ENCODE results near the gene CRAT.

Gene CRAT

DNA sequence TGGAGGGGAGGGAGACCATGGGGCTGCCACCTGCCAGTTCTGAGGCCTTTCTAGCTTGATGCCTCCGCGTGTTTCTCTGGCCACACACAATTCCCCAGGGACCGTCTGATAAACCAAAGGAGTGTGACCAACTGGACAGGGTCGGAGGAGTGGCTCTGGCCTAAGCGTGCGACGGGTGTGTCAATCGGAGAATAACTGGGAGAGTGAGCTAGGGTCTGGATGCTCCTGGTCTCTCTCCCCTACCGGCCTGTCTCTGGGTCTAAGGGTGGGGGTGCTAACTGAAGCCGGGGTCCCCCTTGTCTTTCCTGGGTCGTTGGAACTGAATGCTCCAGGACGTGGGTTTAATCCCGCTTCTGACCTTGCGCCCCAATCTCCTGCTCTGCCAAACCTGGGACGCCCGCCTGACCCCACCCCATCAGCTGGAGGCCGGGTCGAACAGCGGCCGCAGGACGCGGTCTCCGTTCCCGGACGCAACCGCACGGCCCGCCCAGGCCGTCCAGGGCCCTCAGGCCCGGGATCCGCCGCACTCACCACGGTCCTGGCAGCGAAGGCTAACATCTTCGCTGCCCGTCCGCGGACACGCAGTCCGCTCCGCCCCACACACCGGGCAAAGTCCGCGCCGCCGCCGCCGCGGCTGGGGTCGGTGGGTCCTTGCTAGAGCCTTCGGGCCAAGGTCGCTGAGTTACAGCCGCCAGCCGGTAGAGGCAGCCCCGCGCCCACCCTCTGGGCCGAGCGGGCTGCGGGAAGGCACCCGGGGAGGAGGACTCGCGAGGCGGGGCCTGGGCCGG lies 447 bp downstream of the CRAT start:
- peak; percentile 71 for DNase-seq (ENCODE audit: low spot score)

GRCh38 chr9:129109537-129109903 lies 1.1 kb downstream of the CRAT start:
- DNase-seq (ENCODE audit: low spot score) = peak; percentile 79

DNA sequence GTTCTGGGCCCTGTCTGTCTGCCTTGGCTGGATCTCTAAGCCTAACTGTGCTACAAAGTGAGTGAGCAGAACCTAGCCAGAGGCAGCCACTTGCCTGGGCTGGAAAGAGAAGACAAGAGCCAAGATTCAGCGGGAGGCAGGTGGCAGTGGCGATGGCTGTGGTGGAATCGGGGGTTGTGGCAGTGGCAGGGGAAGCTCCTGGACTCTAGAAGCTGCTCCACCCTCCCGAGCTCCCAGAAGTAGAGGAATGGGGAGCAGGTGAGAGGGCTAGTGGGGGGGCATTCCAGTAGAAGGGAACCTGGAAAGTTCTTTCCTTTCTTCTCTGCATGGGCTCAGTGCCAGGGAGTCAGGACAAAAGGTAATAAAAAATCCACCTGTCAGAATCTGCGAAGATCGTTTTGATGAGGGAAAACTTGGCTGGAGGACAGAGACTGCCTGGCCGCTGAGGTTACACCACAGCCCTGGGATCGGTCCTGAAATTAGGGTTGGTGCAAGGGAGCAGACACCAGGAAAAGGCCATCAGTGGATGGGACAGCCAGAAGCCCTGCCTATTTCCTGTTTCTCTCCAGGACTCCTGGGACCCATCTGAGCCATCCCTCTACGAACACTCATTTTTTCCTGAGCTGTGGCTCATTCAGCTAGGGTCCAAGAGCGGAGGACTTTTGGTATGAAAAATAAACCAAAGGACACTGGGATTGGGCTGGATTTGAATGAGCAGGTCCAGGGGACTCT lies 1.6 kb downstream of the CRAT start:
- DNase-seq (ENCODE audit: low spot score) = no peak

DNA sequence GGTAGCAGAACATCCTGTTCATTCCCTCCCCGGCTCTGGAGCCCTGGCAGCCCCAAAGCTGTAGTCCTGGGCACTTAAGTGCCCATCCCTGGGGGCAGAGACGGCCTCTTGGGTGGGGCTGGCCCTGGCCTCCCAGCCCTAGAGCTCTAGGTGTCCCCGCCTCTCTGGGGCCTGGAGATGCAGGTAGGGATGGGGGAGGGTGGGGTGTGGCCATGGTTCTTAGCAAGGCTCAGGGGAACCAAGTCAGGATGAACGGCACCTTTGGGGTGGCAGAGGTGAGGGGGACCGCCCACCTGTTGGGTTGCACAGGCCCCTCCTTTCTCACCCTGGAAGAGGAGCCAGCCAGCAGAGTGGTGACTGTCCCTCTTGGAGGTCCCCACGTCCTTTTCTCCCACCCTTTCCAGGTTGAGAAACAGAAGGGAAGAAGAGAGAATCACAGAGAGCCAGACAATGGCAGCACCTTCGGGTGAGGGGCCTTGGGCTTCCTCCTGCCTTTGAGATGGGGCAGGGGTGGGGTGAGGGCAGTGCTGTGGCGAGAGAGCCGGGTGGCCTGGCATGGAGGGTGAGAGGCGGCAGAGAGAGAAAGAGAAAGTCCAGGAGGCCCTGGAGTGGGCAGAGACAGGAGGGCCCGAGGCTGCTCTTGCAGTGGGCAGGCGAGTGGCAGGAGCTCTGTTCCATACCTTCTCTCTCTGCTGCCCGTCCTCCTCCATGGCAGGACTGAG lies 2.3 kb downstream of the CRAT start:
- no peak for DNase-seq (ENCODE audit: low spot score)

- no peak for DNase-seq (ENCODE audit: low spot score)
These were observed 2.9 kb downstream of the CRAT start for GRCh38 chr9:129107651-129108050.

DNA sequence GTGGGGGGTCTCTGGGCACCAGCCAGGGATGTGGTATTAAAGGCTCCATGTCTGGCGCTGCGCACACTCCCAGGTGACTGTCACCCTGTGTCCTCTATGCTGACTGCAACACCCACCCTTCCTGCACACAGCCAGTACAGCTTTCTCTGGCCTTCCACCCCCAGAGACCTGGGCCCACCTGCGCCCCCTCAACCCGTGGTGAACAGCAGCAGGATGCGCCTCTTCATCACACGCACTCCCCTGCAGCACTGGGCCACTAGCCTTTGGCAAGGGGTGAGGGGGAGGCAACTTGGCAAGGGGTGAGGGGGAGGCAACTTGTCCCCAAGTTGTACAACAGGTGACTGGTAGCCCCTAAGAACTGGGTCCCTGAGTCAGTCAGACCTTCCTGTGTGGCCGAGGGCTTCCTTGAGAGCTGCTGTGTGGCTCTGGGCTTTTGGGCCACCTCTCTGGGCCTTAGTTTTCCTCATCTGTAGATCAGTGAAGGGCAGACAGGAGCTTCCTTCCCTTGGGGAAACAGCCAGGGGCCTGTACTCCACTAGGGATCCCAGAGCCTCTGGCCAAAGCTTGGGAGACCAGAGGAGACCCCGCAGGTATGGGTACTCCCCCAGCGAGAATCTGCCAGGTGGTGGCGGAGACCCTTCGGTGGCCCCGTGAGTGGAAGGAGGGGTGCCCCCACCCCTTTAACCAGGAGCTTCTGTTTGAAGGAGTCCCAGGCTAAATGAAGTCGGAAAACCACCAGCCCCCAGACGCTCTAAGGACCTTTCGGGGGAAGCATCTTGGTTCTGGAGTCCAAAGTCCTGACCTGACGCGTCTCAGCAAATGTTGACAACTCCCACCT lies 4.5 kb downstream of the CRAT start:
- DNase-seq (ENCODE audit: low spot score) = no peak

DNA sequence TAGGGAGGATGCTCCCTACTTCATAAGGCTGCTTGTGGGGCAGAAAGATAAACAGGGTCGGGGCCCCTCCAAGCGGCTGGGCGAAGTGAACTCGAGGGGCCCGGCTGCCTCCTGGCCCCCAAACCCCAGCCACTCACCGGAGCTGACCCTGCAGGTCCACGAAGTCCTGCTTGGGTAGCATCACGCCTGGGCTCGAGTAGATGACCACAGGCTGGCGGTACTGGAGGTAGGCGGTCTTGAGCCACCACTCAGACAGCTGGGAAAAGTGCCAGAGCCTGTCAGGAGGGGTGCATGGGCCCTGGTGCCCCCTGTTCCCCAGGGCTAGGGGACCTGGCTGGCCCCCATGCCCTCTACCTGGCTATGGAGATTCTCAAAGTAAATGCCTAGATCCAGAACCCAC lies 6.5 kb downstream of the CRAT start:
- DNase-seq (ENCODE audit: low spot score) = no peak

- DNase-seq (ENCODE audit: low spot score) = no peak
These were observed 7.0 kb downstream of the CRAT start for GRCh38 chr9:129103595-129103965.

DNA sequence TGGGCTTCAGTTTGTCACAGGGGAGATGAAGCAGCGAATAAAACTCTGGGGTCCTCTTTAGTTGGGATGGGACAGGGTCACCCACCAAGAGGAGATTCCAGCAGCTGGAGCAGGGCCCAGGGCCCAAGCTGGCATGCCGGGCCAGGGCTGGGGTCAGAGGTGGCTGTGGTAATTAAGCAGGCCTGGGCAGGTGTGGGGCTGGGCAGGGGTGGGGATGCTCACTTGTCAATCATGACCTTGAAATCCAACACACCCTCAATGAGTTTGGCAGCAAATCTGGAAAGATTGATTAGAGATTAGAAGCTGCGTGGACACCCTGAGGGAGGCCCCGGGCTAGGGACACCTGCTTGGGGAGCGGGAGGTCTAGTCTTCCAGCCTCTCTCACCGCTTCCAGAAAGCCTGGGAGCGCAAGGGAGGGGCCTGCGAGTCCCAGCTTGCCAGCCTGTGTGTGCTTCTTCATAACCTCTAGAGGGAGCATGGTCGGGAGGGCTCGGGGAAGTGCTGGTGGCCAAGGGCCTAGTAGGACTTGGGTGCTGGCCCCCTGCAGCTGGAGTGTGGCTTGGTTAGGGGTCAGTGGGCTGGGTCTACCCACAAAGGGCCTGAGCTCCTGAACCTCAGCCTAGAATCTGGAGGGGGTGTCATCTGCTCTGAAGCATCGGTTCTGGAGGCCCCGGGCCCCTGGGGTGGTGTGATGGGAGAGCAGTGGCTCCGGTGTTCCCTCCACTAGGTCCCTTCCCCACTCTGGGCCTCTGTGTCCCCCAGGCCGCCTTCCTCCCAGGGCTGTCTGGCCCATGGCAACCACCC lies 7.6 kb downstream of the CRAT start:
- peak; percentile 93 for DNase-seq (ENCODE audit: low spot score)

- no peak for DNase-seq (ENCODE audit: low spot score)
These were observed 8.5 kb downstream of the CRAT start for GRCh38 chr9:129102095-129102525.

- no peak for DNase-seq (ENCODE audit: low spot score)
These were observed 9.3 kb downstream of the CRAT start for GRCh38 chr9:129101279-129101678.

DNA sequence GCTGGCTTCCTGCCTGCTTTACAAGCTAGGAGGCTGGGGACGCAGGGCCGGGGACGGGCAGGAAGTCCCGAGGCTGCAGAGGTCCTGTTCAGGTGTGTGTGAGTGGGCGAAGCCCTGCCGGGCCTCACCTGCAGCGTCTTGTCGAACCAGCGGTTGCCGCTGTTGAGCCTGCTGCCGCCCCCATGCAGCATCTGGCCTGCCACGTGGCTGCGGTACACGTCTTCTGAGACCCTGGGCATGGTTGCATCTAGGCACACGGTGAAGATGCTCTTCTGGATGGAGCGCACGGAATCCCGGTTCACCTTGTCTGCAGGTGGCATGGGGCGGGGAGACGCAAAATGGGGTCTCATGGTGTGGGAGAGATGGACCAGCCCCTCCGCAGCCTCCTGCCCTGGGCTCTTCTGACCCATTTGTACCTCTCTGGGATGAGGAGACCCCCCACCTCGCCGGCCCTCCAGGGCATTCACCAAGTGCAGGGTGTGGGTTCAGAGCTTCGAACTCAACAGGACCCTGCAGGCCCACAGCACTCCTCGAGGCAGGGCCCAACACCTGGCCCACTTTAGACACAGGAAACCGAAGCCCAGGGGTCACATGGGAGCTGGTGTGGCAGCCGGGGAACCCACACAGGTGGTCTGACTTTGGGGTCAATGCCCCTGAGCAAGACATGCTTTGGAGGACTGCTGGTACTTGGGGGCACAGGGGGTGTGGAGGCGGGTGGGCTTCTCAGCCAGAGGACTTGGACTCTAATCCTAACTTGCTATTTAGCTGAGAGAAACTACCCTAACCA lies 10.0 kb downstream of the CRAT start:
- DNase-seq (ENCODE audit: low spot score) = no peak

DNA sequence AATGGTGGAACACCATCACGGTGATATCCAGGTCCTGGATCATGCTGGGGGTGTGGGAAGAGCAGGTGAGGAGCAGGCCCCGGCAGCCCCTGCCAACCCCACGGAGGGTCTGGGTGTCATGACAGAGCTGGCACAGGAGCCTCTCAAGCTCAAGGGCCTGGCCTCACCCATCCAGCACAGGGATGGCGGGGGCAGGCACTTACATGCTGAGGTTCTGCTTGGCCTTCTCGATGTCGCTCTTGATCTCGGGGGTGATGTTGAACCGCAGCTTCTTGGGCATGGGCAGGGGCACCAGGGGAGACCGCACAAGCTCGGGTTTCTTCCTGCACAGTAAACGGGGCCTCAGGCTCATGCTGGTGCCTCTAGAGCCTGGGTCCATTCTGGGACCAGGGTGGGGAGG lies 12.3 kb downstream of the CRAT start:
- DNase-seq (ENCODE audit: low spot score) = no peak

GRCh38 chr9:129097671-129098306 lies 12.8 kb downstream of the CRAT start:
- DNase-seq (ENCODE audit: low spot score) = no peak

- no peak for DNase-seq (ENCODE audit: low spot score)
These were observed 14.7 kb downstream of the CRAT start for GRCh38 chr9:129095908-129096307.

DNA sequence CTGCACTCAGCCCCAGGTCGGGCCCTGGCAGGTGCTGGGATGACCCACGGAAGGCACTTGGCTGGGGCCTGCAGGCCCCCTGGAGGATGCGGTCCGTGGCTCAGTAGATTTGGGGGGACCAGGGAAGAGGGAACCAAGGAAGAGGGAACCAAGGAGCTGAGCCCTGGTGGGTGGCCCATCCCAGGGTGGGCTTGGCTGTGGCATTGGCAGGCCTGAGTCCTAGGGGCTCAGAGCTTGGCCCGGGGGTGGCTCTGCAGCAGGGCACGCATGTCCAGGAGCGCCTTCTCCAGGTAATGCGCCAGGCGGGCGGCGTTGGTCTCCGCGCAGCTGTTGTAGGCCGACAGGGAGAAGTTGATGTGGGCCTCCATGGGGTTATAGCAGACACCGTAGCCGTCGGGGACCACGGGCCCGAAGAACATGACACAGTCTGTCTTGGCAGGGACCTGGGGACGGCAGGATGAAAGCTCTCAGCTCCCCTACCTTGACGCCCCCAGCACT lies 15.4 kb downstream of the CRAT start:
- no peak for DNase-seq (ENCODE audit: low spot score)

- no peak for DNase-seq (ENCODE audit: low spot score)
These were observed 16.0 kb downstream of the CRAT start for GRCh38 chr9:129094387-129095169.

- DNase-seq (ENCODE audit: low spot score) = no peak
These were observed 16.8 kb downstream of the CRAT start for GRCh38 chr9:129093602-129094386.

Data from HuH-7 (cell line).